Cardiac fibroblast (primary cell): ENCODE data around the gene C2orf49.

Source experiments
- DNase-seq, 2 donors: peaks; one replicate each; pipeline versions ENCODE4 v3.0.0 to v3.0.0-alpha.2; 2010; ENCODE audit warnings: low read depth in 2 of 2
- H3K4me3 ChIP-seq, 2 donors: replicated peaks in 1 of 2; 1 replicate in 1 of 2; 2 replicates in 1 of 2; pipeline ENCODE4 v1.5.1; 2011; ENCODE audit warnings: low read depth in 2 of 2, low read length in 2 of 2, mild to moderate bottlenecking in 2 of 2, moderate library complexity in 1 of 2
- TF ChIP-seq, protein P1 (sequence below): IDR thresholded peaks from one replicate; pipeline ENCODE4 v1.5.1; 2011; ENCODE audit warnings: low read depth, mild to moderate bottlenecking, low read length, inconsistent platforms

C2orf49 gene

DNA sequence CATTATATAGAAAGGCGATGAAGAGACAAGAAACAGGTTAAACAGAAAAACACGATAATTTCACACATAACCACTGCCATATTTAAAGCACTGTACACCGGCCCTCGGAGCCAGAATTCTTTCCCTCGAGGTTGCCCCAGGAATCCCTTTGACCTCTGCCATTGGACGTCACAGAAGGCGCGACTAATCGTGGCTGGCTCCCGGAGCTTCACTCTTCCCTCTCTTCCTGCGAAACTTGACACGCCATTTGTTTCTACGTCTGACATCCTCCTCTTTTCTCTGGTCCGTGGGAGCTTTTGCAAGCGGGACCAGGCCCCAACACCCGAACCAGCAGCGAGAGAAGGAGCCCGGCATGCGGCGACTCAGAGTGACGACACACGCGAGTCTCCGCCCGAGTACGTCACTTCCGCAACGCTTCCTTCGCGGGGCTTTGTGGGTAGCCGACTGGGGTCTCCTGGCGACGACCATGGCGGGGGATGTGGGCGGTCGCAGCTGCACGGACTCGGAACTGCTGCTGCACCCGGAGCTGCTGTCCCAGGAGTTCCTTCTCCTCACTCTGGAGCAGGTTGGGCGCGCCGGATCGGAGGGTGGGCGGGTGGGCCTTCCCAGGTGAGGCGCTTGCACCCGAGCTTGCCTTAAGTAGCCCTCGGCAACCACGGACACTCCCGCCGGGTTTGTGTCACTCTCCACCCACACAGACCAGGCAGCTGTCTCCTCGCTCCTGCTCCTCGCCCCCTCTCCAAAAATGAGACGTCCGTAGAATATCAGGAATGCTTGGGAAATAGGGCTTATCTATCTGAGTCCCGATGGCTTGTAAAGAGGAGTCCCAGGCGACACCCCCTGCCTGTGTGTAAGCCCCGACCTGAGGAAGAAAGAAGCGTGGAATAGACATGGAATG lies at the start of gene C2orf49:
C2orf49 (plus strand) TSS at position 419 of the 898 bp plus-strand sequence; CDS start at position 467, 48 bp downstream.
- peak within 1 kb of the TSS; percentile 82 to 85 for H3K4me3 ChIP-seq
- DNase-seq = peak; percentile 84 to 85
- TF ChIP-seq, protein P1, sequence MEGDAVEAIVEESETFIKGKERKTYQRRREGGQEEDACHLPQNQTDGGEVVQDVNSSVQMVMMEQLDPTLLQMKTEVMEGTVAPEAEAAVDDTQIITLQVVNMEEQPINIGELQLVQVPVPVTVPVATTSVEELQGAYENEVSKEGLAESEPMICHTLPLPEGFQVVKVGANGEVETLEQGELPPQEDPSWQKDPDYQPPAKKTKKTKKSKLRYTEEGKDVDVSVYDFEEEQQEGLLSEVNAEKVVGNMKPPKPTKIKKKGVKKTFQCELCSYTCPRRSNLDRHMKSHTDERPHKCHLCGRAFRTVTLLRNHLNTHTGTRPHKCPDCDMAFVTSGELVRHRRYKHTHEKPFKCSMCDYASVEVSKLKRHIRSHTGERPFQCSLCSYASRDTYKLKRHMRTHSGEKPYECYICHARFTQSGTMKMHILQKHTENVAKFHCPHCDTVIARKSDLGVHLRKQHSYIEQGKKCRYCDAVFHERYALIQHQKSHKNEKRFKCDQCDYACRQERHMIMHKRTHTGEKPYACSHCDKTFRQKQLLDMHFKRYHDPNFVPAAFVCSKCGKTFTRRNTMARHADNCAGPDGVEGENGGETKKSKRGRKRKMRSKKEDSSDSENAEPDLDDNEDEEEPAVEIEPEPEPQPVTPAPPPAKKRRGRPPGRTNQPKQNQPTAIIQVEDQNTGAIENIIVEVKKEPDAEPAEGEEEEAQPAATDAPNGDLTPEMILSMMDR = no peak

DNA sequence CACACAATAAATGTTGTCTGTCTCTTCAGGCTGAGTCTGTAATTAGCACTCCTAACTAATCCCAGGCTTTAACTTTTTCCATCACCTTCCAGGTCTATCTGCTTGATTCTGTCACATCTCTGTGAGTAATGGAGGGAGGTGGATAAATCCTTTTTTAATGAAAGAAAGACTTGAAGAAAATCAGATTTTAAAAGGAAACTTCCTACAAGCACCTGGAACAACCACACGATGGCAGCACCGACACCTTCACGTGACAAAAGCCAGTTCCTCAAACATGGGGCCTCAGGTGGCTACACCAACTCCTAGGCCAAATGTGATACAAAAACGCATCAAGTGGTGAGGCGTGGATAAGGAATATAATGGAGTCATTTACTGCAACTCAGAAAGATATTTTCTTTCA lies 49.6 kb upstream of the C2orf49 start:
- TF ChIP-seq, protein P1 = peak; percentile 48
- peak; percentile 48 to 58 for DNase-seq
- no peak overlapping the region for H3K4me3 ChIP-seq

DNA sequence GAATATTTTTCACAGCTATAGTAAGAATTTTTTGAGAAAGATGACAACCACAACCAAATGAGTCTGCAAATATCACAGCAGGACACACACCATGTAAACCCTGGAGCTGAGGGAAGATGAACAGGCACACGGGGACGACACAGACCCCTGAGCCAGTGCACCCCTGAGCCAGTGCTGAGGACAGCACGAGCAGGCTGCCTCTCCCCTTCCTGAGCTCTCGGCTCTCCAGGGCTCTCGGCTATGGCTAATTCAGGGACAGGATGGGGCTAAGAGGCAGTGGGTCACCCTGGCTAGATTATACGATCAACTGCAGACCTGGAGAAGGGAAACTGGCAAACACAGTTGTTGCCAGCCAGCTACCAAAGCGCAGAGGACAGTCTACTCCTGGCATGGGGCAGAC lies 49.2 kb upstream of the C2orf49 start:
- DNase-seq = no peak
- TF ChIP-seq, protein P1 = no peak
- H3K4me3 ChIP-seq = no peak overlapping the region

DNA sequence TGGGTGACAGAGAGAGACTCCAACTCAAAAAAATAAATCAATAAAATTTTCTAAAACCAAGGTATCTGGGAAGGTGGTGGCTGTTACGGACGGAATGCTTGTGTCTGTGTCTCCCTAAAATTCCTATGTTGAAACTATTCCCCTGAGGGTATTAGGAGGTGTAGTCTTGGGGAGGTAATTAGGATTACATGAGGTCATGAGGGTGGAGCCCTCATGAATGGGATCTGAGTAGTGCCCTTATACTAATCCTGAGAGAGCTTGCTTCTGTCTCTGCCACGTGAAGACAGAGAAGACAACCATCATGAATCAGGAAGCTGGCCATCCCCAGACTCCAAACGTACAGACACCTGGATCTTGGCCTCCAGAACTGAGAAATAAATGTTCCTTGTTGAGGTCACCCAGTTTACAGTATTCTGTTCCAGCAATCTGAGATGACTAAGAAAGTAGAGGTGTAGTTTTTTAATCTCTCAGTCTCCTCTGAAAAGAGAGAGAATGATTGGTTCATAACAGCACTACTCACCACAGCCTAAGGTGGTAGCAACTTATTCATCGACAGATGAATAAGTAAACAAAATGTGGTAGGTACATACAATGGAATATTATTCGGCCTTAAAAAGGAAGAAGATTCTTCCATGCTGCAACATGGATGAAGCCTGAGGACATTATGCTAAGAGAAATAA lies 46.2 kb upstream of the C2orf49 start:
- DNase-seq = no peak
- no peak overlapping the region for H3K4me3 ChIP-seq
- TF ChIP-seq, protein P1 = no peak

DNA sequence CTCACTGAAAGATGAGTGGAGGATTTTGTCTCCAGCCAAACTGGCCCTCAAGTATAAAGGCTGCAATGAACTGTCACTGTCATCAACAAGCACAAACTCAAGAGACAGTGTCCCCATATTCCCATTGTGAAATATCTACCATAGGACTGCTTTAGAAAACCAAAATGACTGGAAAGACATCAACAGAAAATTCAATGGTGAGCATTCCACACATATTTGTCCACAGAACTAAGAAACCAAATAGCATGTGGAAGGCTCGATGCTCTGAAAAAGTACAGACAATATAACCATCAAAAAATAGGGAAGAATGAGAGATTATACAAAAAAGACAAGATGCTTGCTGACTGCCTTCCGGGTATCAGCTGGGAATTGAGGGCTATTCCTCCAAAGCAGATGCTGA lies 45.4 kb upstream of the C2orf49 start:
- H3K4me3 ChIP-seq = no peak overlapping the region
- TF ChIP-seq, protein P1 = no peak
- no peak for DNase-seq

DNA sequence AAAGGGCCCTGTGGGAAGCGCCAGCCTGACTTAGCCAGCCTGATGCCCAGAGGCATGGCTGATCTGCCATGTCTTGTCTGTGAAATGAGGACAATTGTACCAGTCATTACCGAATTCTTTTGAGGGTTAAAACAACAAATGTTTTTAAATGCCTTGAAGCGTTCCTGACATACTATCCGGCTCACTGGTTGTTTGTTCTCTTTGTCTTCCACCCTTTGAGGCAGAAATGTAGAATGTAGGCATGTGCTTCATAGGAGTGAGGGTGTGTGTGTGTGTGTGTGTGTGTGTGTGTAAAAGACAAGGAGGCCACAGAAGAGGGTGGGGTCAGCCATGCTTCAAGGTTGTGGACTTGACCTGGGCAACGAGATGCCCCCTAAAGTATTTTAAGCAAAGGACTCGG lies 43.3 kb upstream of the C2orf49 start:
- H3K4me3 ChIP-seq = no peak overlapping the region
- DNase-seq = no peak
- TF ChIP-seq, protein P1 = no peak
